Kidney glomerular epithelial cell (primary cell): ENCODE data around the gene CD80.

Source experiments
- DNase-seq: peaks from one replicate; lab custom pipeline; 2025; lab: John Stamatoyannopoulos, UW

Gene CD80

GRCh38 chr3:119494597-119494996, 64.8 kb downstream of the CD80 start:
- no peak for DNase-seq

GRCh38 chr3:119492810-119493209, 66.6 kb downstream of the CD80 start:
- no peak for DNase-seq

DNA sequence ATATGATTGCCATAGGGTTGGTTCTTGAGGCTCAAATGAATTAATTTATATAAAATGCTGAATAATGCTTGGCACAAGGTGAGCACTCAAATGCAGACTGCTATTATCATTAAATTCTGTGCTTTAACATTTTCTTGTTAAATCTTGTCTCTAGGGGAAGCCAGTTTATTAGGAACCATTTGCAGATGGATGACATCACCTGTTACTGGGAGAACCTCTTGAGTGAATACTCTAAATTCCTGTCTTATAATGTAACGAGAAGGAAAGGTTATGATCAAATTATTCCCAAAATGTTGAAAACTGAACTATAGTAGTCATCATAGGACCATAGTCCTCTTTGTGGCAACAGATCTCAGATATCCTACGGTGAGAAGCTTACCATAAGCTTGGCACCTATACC, 67.3 kb downstream of the CD80 start:
- no peak for DNase-seq

DNA sequence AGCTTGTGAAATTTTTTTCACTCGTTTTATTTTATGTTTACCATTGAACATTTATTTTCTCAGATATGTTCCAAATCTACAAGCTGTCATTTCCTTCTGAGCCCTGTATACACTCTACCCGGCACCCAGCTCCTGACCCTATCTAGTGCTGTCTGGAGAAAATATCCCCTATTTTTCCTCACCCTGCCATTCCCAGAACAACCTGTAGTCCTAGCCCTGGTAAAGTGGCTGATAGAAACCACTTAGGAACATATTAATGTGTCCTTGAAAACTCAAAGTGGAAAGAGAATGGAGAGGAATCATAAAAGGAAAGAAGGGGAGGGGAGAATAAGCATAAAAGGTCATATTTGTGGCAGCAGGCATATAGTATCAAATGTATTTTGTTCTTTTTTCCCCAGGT, 69.3 kb downstream of the CD80 start:
- DNase-seq: no peak

GRCh38 chr3:119485563-119485962, 73.9 kb downstream of the CD80 start:
- DNase-seq: no peak

DNA sequence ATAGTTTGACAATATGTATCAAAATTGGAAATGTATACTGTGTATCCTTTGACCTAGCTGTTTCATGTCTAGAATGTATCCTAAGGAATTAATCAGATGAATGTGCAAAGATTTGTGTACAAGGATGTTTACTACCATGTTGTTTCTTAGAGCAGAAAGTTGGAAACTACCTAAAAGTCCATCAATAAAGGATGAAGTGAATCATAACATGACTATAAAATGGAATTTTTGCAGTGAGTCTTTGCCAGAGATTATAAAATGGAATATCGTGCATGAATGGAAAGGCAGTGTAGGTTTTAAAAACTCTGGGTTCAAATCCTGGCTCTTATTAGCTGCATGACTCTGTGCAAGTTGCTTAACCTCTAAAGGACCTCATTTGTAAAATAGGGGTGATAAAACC, 76.3 kb downstream of the CD80 start:
- DNase-seq: no peak

GRCh38 chr3:119481079-119481478, 78.3 kb downstream of the CD80 start:
- no peak for DNase-seq
